Nasal cavity respiratory epithelium epithelial cell of viscerocranial mucosa (primary cell): ENCODE results near the gene OR5P2. TPM values are rescaled to one million over a fixed set of nuclear protein-coding genes. Genes with fewer than 3 reads are reported as not detected.

Source experiments
- total RNA-seq: library from RNA; depleted of rRNA; stranded (reverse); fragments of >200 nt; gene quantifications from 2 replicates; pipeline ENCODE4 v1.2.3, GENCODE V29; 2014

OR5P2 gene, protein sequence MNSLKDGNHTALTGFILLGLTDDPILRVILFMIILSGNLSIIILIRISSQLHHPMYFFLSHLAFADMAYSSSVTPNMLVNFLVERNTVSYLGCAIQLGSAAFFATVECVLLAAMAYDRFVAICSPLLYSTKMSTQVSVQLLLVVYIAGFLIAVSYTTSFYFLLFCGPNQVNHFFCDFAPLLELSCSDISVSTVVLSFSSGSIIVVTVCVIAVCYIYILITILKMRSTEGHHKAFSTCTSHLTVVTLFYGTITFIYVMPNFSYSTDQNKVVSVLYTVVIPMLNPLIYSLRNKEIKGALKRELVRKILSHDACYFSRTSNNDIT
- total RNA-seq = under 0.01 and 3.0 TPM in 2 replicates

DNA sequence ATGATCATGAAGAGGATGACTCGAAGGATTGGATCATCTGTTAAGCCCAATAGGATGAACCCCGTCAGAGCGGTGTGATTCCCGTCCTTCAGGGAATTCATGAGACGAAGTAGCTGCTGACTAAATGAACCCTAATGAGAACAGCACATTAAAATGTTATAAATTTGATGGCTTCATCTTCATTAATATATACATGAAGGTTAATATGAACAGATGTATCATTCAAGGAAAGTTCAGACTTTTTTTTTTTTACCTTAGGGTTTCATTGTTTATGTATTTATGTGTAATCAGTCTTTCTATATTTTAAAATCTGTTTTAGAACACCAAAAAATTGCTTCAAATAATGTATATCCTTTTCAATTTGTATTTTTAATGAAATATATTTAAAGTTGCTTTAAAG is at the start of gene OR5P2:
Gene OR5P2 (minus strand): TSS at position 101 of the 400 bp plus-strand sequence. CDS start 0 bp downstream, at position 101.

DNA sequence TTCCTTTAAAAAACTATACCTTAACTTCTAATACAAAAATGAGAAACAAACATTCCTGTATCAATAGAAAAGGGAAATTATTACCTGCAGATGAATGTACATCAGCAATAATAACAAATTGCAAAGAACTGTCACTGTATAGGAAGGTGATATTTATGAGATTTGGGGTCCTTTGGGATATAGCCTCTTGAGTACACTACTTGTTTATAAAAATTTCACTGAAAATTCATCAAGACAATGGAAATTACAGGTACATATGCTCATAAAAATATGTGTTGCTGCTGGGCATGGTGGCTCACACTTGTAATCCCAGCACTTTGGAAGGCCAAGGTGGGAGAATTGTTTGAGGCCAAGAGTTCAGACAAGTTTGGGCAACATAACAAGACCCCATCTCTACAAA is 34.0 kb upstream of the OR5P2 start, which contains the start of gene OR5P3:
Gene OR5P3 (minus strand): TSS at position 101 of the 400 bp plus-strand sequence.

Other genes with a start within 250 kb of the OR5P2 start
- gene CYB5R2, start 123.4 kb downstream of the OR5P2 start, total RNA-seq = 8.9 and 25.6 TPM in 2 replicates
- 0.34 and 10.7 TPM in 2 replicates for gene OVCH2, start 90.5 kb downstream of the OR5P2 start, total RNA-seq
- under 0.01 and 4.1 TPM in 2 replicates for gene OR5P3, start 33.9 kb upstream of the OR5P2 start, total RNA-seq
- 0.07 TPM in 1 of 2 replicates, not detected in the other for gene OR10A6, start 134.3 kb upstream of the OR5P2 start, total RNA-seq
- not detected in 2 replicates for gene OR10A3, start 144.8 kb upstream of the OR5P2 start, total RNA-seq
- gene NLRP10, start 168.5 kb upstream of the OR5P2 start, total RNA-seq = 1.6 and 6.8 TPM in 2 replicates
- 194 and 269 TPM in 2 replicates for gene EIF3F, start 190.4 kb upstream of the OR5P2 start, total RNA-seq